Upper lobe of right lung (tissue), 1 donor: Measurements from ENCODE around the gene ZFAND6. TPM values are rescaled to one million over a fixed set of nuclear protein-coding genes. Genes with fewer than 3 reads are reported as not detected.

ENCODE experiments used
- ATAC-seq: fragments of 200-7000 bp; cut with Tn5 transposase; one replicate; pipeline ENCODE4 v1.9.1; 2020; ENCODE audit warnings: mild to moderate bottlenecking, moderate library complexity
- DNase-seq: peaks from one replicate; pipeline ENCODE4 v3.0.0-alpha.2; 2020
- H3K27ac ChIP-seq: fragments of 200-600 bp; one replicate; pipeline ENCODE4 v1.8.0; 2022
- H3K27me3 ChIP-seq: fragments of 200-600 bp; one replicate; pipeline ENCODE4 v1.8.0; 2022; ENCODE audit warnings: mild to moderate bottlenecking
- H3K36me3 ChIP-seq: fragments of 200-600 bp; one replicate; pipeline ENCODE4 v1.8.0; 2022
- H3K4me1 ChIP-seq: fragments of 200-600 bp; one replicate; pipeline ENCODE4 v1.8.0; 2022
- H3K4me3 ChIP-seq: fragments of 200-600 bp; one replicate; pipeline ENCODE4 v1.8.0; 2022; ENCODE audit warnings: mild to moderate bottlenecking
- H3K9me3 ChIP-seq: fragments of 200-600 bp; one replicate; pipeline ENCODE4 v1.8.0; 2022
- intact Hi-C: fragments of 100-400 bp; cut with DNase I; formaldehyde crosslinking; loops from one replicate; pipeline ENCODE4 v1.11.0; 2022
- total RNA-seq: library from RNA; stranded (reverse); fragmentation: NEBNext Ultra II Directional; extraction: Animal tissue kit (Norgen Biotek cat#: 25700); gene quantifications from one replicate; pipeline ENCODE4 v1.2.1, GENCODE V29; 2021
- TF ChIP-seq, protein P1 (sequence below): fragments of 200-600 bp; IDR thresholded peaks from one replicate; pipeline ENCODE4 v1.8.0; 2022; ENCODE audit warnings: antibody characterized with exemption
- donor health status: DM: no; HTN: yes; CAD: no; lungs with severe emphysema.

Gene ZFAND6
- total RNA-seq, 1 donor from 2014 or later, result 79.5 TPM

- H3K36me3 ChIP-seq, result peaks cover 36% of the 10 kb centered on the region
- ATAC-seq, result no peak
- H3K9me3 ChIP-seq, result no peaks in the 10 kb centered on the region
- intact Hi-C loops, result no loop called here
- TF ChIP-seq, protein P1, sequence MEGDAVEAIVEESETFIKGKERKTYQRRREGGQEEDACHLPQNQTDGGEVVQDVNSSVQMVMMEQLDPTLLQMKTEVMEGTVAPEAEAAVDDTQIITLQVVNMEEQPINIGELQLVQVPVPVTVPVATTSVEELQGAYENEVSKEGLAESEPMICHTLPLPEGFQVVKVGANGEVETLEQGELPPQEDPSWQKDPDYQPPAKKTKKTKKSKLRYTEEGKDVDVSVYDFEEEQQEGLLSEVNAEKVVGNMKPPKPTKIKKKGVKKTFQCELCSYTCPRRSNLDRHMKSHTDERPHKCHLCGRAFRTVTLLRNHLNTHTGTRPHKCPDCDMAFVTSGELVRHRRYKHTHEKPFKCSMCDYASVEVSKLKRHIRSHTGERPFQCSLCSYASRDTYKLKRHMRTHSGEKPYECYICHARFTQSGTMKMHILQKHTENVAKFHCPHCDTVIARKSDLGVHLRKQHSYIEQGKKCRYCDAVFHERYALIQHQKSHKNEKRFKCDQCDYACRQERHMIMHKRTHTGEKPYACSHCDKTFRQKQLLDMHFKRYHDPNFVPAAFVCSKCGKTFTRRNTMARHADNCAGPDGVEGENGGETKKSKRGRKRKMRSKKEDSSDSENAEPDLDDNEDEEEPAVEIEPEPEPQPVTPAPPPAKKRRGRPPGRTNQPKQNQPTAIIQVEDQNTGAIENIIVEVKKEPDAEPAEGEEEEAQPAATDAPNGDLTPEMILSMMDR, result no peak
- no peak overlapping the region for H3K27ac ChIP-seq
- no peak for DNase-seq
- no peak overlapping the region for H3K4me3 ChIP-seq
- no peaks in the 10 kb centered on the region for H3K4me1 ChIP-seq
- H3K27me3 ChIP-seq, result no peaks in the 10 kb centered on the region
Observed at GRCh38 chr15:80138961-80139360, 79.5 kb downstream of the ZFAND6 start.

GRCh38 chr15:80140909-80141308 lies 81.4 kb downstream of the ZFAND6 start:
- H3K4me1 ChIP-seq, result no peaks in the 10 kb centered on the region
- peaks cover 21% of the 10 kb centered on the region for H3K36me3 ChIP-seq
- no peak for DNase-seq
- H3K27ac ChIP-seq, result no peak overlapping the region
- TF ChIP-seq, protein P1, result no peak
- intact Hi-C loops, result no loop called here
- ATAC-seq, result no peak
- no peaks in the 10 kb centered on the region for H3K9me3 ChIP-seq
- H3K27me3 ChIP-seq, result no peaks in the 10 kb centered on the region
- no peak overlapping the region for H3K4me3 ChIP-seq

DNA sequence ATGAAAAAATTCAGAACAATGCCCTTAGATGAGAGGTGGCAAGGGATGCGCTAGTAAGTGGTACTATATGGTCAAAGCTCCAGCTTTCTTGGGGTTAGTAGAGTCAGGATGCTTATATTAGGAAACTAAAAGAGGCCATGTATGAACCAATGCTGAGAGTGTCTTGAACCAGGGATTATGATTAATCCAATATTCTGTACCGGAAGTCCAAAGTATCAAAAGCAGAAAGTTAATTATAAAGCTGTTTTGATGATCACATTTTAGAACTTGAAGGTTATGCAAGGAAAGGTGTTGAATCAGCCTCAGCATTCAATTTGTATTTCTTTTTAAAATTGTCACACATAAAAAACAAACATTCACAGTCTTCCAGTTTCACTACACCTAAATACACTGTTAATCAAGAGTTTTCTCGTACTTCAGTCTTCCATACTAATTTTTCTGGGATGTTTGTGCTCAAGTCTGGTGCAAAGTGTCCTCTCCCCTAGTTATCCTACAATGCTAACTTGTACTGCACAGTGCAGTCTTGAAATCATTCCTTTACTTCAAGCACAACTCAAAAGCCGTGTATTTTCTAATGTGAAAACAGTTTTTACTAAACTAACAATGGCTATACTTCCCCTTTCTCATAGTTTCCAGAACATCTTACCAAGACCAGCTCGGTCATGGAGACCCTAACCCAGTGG lies 82.6 kb downstream of the ZFAND6 start:
- H3K4me1 ChIP-seq, result no peaks in the 10 kb centered on the region
- intact Hi-C loops, result no loop called here
- H3K36me3 ChIP-seq, result peaks cover 9% of the 10 kb centered on the region
- no peak overlapping the region for H3K27ac ChIP-seq
- H3K27me3 ChIP-seq, result no peaks in the 10 kb centered on the region
- DNase-seq (no peak), ATAC-seq (no peak)
- no peaks in the 10 kb centered on the region for H3K9me3 ChIP-seq
- H3K4me3 ChIP-seq, result no peak overlapping the region
- TF ChIP-seq, protein P1, result no peak

GRCh38 chr15:80142646-80143045 lies 83.2 kb downstream of the ZFAND6 start:
- Histone ChIP-seq H3K9me3 (no peaks in the 10 kb centered on the region), H3K4me3 (no peak overlapping the region), H3K36me3 (peaks cover 4% of the 10 kb centered on the region), H3K27ac (no peak overlapping the region), H3K4me1 (no peaks in the 10 kb centered on the region), H3K27me3 (no peaks in the 10 kb centered on the region)
- ATAC-seq (no peak), DNase-seq (no peak)
- TF ChIP-seq, protein P1, result no peak
- intact Hi-C loops, result no loop called here

DNA sequence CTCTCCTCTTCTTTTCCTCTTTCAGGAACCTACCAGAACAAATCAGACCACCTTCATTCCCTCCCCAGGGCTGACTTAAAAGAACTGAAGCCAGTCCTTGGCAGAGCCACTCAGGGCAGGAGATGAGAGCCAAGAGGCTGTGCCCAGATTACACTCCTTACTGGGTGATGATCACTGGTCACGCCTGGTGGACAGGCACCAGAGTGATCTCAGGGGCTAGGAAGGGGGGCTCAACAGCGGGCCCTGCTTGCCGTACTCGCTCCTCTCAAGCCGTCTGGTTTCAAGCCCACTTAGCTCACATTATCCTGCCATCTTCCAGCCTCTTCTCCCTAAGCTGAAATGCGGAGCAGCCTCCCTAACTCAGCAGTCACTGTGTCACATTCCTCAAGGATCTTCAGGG lies 91.7 kb downstream of the ZFAND6 start:
- H3K27ac ChIP-seq, result no peak overlapping the region
- H3K27me3 ChIP-seq, result no peaks in the 10 kb centered on the region
- ATAC-seq (no peak), DNase-seq (no peak)
- H3K4me3 ChIP-seq, result no peak overlapping the region
- intact Hi-C loops, result no loop called here
- TF ChIP-seq, protein P1, result no peak
- no peaks in the 10 kb centered on the region for H3K36me3 ChIP-seq
- peaks cover 18% of the 10 kb centered on the region for H3K4me1 ChIP-seq
- no peaks in the 10 kb centered on the region for H3K9me3 ChIP-seq

DNA sequence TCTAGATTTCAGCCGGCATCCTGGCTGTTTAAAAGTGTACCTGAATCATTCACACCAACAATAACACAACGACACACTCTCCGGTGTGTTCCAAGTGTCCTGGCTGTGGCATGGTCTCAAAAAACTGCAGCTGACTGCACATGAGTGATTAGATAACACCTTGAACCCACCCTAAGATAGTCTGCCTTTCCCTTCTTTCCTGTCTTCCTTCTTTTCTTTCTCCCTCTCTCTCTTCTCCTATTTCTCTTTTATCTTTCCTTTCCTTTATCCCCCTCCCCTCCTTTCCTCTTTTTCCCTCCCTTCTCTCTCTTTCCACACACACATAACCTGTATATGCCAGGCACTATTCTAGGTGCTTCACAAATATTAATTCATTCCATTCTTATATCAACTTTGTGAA lies 92.1 kb downstream of the ZFAND6 start:
- no peak overlapping the region for H3K27ac ChIP-seq
- no peak for DNase-seq
- intact Hi-C loops, result no loop called here

More for the DNA sequence above, 92.1 kb downstream of the ZFAND6 start:
- H3K36me3 ChIP-seq, result no peaks in the 10 kb centered on the region
- no peak overlapping the region for H3K4me3 ChIP-seq
- no peaks in the 10 kb centered on the region for H3K9me3 ChIP-seq
- ATAC-seq, result no peak
- TF ChIP-seq, protein P1, result no peak
- no peaks in the 10 kb centered on the region for H3K27me3 ChIP-seq
- H3K4me1 ChIP-seq, result peaks cover 21% of the 10 kb centered on the region
